ENCODE results near the gene S100A2.
"Not testable (repeated sequence)": the region's sequence is repeated elsewhere in the genome, so short reads cannot be mapped to it uniquely, and the experiment has no call there.

Gene S100A2

DNA sequence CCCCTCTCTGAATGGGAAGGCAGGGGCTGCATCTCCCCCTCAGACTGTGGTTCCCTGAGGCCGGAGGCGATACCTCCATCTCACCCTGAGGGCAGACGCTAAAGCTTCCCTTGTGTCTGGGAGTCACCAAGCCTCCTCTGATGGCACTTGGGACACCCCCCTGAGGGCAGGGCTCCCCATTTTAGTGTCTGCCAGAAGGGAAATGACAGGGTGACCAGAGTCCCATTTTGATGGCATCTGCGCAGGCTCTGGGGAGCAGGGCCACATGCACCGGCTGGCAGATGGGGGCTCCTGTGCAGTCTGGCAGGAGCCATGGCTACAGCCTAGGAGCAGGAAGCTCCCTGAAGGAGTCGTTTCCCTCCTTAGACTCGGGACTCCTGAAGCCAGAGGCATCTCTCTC is 1.7 kb downstream of the S100A2 start:
- DNase-seq (ENCODE audit: low read depth) = no peak

DNA sequence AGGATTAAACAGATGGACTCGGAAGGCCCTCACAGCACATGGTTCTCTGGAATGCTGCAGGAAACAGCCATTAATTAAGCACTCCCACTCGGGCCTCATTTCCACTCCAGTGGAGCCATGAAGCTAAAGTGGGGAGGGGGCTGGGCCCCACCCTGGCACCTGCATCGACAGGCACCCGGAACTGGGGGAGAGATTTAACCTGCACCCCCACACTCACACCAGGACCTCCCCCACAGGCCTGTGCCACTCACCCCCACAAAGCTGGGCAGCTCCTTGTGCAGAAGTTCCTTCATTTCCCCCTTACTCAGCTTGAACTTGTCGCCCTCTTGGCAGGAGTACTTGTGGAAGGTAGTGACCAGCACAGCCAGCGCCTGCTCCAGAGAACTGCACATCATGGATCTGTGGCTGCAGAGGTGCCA is 2.2 kb downstream of the S100A2 start:
- DNase-seq (ENCODE audit: low read depth) = no peak

DNA sequence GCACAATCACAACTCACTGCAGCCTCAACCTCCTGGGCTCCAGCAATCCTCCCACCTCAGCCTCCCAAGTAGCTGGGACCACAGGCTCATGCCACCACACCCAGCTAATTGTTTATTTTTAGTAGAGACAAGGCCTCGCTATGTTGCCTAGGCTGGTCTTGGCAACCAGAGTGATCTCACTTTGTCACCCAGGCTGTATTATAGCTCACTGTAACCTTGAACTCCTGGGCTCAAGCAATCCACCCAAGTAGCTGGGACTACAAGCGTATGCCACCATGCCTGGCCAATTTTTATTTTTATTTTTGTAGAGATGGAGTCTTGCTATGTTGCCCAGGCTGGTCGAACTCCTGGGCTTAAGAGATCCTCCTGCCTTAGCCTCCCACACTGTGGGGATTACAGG is 3.6 kb downstream of the S100A2 start:
- DNase-seq (ENCODE audit: low read depth) = not testable (repeated sequence)

DNA sequence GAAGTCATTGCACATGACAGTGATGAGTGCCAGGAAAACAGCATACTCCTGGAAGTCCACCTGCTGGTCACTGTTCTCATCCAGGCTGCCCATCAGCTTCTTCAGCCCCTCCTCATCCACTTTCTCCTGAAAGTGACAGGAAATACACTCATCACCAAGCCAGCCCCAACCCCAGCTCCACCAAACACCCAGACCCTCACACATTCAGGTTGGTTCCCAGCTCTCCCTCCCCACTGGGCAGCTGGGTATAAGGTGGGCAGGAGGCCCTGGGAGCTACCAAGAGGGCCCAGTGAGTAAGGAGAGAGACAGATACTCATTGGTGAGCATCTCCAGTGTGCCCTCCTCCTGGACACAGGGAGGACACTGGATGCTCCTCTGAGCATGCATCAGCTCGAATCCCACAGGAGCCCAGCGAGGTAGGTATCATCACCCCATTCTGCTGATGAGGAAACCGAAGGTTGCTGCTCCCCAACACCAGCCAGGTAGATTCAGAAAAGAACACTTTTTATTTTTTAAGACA is 4.1 kb downstream of the S100A2 start:
- no peak for DNase-seq (ENCODE audit: low read depth)

DNA sequence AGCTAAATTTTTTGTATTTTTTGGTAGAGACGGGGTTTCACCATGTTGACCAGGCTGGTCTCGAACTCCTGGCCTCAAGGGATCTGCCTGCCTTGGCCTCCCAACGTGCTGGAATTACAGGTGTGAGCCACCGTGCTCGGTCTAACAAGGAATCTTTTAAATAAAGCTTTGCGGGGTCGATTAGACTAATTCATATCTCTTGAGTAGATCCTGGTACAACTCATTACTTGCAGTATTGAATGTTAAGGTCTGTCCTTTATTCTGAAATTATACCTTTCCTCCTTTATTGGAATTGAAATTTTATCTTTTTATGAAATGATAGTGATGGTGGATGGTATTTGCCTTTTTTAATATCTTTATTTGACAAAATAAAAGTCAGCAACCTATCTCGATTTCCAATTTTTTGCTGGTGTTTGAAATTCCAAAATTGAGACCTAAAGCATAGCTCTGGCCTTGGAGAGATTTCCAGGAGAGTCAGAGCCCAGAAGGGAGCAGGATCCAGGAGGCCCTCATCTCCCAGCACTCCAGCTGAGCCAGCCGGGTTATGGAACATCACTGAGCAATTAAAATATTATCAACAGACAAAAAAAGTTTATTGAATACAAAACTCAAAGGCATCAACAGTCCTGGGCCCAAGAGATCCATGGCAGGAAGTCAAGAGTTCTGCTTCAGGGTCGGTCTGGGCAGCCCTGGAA is 4.7 kb downstream of the S100A2 start:
- no peak for DNase-seq (ENCODE audit: low read depth)

DNA sequence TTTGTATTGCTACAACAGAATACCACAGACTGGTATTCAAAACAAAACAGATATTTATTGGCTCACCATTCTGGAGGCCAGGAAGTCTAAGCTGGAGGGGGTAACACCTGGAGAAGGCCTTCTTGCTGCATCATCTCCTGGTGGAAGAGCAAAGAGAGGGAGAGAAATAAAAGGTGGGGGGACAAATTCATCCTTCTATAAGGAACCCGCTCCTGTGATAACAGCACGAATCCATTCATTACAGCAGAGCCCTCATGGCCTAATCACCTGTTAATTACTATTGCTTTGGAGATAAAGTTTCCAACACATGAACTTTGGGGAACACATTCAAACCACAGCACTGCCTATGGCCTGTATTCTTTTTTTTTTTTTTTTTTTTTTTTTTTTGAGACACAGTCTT is 5.4 kb downstream of the S100A2 start:
- DNase-seq (ENCODE audit: low read depth) = no peak

DNA sequence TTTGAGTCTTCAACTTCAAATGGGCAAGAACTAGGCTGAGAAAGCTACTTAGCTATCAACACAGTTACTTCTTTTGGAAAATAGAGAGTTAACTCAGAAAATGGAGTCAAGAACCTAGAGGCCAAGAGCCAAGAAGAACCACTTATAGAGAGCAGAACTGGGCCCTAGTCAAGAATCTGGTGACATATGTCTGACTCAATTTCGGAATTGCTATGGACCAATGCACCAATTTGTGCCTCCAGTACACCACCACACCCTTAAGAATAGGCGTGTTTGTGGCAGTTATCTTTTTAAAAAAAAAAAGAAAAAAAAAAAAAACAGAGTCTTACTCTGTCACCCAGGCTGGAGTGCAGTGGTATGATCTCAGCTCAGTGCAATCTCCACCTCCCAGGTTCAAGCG is 7.8 kb downstream of the S100A2 start:
- DNase-seq (ENCODE audit: low read depth) = no peak

DNA sequence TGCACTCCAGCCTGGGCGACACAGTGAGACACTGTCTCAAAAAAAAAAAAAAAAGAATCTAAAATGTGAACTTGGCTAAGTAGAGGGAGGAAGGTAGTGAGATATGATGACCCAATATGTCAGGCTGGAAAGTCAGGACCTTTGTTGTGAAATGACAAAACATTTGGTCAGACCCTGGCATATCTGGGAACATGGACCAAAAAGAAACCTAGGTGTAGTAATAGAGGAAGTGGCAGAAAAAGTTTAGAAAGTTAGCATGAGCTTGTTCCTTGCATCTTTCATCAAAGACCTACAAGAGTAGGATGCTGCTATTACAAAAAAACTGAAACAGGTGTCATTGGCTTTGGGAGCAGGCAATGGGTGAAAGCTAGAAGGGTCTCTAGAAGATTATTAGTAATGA is 9.3 kb downstream of the S100A2 start:
- no peak for DNase-seq (ENCODE audit: low read depth)

DNA sequence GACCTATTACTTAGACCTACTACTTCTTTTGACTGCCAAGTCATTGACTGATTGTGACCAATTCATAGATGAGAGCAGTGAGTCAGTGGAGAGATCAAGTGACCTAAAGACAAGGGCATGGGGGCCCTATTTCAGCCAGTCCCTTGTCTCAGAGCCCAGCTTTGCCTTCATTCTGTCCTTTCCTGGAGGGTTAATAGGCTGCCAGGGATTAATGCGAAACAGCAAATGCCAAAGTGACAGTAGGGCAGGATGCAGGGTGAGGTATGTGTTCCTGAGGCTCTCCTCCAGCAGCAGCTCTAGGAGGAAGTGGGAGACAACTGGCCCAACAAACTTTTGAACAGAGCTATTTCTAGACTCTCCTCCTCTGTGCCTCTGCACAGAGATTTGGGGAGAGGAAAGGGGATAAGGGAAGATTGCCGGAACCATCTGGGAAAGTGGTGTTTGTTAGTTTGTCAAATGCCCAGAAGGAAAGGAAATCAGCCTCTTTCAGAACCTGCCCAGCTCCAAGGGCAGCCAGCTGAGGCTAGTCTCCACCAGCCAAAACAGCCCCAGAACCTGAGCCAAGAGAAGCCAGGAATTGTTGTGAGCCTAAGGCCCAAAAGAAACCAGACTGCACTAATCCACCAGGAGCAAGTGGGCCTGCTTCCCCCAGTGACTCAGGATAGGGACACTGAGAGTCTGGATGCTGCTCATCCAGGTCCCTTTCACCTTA is 11.7 kb downstream of the S100A2 start:
- DNase-seq (ENCODE audit: low read depth) = no peak

DNA sequence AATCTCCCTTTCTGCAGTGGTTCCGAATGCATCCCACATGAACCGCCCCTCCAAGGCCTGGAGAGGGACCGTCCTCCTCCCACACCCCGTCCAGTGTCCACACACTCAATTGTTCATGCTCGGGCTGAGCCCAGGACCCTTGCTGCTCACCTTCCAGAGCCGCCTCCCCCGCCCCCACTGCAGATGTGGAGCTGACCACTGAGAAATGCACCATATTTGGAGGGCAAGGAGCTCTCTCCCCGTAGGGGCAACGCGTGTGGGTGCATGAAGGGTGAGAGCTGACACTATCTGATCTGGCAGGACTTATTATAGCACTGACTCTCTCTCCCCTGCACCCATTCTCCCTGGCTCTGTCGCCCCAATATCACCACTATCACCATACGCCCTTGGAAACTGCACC is 12.5 kb downstream of the S100A2 start:
- DNase-seq (ENCODE audit: low read depth) = no peak

DNA sequence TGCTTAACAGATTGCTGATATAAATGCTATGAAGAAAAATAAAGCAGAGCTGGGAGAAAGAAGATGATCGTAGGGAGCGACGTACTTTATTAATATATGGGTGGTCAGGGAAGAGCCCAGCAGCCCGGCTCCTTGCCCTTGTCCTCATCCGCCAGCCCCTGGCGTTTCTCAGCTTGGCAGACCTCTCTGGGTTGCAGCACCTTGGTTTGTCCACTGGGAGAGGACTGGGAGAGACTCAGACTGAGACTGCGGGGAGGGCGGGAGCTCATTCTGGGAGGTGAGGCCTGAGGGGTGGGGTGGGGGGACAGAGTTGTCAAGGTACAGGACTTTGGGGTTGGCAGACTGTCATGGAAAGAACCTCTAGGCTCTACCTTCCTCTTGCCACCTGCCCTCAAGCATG is 13.3 kb downstream of the S100A2 start:
- no peak for DNase-seq (ENCODE audit: low read depth)

DNA sequence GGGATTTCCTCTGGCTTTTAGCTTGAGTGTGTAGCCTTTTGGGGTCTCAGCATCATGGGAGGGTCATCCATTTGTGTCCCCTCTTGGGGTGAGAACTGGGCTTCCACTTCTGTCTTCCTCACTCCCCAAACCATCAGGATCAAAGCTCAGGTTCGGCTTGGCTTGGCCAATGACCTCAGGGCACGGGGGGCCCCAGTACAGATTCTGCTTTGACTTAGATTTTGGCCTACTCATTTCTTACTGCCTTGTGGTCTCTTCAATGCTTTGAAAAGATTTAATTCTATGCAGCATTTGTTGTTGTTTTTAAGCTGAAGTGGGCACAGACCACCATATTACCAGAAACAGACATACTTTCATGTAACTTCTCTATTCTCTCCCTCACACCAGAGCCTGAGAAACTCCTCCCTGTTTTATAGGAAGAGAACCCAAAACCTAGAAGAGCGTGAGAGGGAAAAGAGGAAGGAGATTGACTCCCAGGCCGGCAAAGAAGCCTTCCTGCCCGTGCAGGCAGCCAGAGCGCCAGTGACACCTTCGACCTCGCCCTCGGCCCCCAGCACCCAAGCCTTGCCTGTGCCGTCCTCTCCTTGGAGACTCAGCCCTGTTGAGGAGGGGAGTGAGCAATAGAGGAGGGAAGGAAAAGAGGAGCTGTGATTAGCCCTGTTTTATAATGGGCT is 14.7 kb downstream of the S100A2 start:
- no peak for DNase-seq (ENCODE audit: low read depth)

DNA sequence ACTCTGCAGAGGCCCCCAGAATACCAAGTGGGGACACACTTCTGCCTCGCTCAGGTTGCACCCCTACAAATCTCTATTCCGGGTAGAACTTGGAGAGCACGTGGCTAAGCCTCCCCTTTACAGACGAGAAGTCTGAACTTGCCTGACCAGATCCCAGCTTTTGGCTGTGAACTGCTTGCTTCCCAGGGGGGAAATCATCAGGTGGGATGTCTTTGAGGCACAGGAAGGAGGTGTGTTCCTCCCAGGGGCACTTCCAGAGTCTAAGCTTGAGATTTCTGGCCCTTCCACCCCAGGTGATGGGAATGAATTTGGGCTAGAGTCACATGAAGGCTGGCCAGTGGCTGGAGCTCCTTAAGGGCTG is 15.3 kb downstream of the S100A2 start:
- no peak for DNase-seq (ENCODE audit: low read depth)

DNA sequence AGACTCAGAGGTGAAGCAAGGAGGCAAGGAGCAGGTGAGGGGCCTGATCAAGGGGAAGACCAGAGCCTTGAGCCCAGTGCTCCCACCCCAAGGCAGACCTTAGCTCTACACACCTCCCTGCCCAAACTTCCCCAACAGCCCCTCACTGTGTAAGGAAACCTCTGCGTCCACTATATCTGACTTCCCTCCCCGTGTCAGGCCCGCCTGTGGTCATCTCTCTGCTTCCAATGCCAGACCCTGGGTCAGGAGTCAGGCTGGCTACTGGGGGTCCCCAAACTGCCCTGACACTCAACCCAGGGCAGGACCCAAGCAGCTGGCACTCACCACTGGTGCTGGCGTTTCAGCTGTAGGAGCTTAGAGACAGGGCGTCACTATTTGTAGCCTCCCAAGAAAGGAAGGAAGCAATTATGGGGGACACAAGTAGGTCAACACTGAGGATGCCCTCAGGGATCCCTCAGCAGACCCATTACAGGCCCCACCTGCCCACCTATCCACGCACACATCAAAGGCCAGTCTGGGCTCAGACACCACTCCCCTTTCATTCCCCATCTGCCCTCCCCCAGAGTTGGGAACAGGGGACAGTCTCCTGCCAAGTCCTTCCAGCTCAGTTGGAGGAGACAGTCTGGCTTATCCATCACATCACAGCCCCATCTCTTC is 15.8 kb downstream of the S100A2 start:
- DNase-seq (ENCODE audit: low read depth) = no peak

DNA sequence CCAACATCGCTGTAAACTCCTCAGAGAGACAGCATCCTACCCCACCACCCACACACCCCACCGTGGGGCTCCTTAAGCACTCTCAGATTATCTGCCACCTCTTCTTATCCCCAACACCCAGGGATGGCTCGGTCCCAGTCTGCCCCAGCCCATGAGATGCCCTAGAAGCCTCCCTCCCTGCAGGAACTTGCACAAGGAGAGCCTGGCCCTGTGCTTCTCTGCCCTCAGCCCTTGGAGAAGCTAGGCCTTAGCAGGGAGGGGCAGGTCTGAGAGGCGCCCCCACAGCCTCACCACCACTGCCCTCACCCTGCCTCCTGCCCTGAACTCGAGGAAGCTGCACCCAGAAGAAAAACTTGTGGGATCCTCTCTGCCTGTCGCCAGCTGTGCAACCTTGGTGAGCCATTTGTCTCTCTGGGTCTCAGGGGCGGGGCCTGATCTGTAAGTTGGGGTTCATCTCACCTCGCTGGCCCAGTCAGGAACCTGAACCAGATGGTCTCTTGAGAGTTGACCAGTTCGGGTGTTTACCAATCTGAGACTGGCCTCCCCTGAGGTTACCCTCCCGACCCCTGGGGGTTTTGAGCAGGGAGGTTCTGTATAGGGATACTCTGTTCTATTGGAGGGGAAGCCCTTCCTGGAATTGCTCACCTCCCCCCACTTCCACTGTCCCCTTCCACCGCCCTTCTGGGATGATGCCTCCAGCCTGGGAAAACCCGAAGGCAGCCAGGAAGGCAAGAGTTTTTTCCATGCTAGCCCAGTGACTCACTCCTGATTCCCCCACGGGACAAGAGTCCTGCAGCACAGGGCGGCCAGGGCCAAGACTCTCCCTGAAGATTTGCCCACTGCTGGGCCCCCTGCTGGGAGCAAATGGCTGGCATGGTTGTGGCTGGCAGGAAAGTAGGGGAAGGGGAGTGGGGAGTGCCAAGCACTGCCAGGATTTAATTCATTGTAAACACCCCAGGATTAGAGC is 16.6 kb downstream of the S100A2 start, which contains the start of gene S100A3:
Gene S100A3 (minus strand): TSS at position 537 of the 967 bp plus-strand sequence. CDS start 773 bp downstream, outside the sequence.
- DNase-seq (ENCODE audit: low read depth) = no peak

DNA sequence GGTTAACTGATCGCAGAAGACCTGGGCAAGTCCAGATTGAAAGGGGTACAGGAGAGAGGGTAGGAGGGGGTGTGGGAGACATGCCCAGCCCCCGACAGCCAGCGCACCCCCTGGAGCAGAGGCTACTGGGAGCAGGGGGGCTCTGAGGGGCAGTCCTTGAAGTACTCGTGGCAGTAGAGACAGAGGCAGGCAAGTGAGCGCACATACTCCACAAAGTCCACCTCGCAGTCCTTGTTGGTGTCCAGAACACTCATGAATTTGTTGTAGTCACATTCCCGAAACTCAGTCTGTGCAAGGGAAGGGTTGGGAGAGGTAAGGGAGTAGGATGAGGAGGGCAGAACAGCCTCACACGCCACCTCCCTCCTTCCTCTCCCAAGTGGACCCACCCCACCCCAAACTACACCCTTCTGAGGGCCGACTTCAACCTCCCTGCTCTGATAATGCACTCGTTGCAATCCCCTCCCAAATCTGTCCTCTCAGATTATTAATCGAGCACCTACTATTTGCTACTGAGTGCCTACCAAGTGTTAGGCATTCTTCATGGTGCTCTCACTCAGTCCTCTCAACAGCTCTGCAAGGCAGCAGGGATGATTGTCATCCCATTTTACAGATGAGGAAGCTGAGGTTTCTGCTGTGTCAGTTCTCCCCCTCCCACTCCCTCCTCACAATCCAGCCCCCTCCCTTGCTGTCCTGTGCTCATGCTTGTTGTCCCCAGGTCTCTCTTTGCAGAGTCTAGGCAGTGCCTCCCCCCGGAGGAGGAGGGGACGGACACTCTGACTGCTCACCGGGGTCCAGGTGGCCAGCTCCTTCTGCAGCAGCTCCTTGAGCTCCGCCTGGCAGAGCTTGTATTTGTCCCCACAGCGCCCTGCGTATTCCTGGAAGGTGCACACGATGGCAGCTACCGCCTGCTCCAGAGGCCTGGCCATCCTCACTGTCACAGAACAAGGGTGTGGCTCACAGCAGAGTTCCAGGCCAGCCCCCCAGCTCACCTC is 17.8 kb downstream of the S100A2 start:
- no peak for DNase-seq (ENCODE audit: low read depth)

DNA sequence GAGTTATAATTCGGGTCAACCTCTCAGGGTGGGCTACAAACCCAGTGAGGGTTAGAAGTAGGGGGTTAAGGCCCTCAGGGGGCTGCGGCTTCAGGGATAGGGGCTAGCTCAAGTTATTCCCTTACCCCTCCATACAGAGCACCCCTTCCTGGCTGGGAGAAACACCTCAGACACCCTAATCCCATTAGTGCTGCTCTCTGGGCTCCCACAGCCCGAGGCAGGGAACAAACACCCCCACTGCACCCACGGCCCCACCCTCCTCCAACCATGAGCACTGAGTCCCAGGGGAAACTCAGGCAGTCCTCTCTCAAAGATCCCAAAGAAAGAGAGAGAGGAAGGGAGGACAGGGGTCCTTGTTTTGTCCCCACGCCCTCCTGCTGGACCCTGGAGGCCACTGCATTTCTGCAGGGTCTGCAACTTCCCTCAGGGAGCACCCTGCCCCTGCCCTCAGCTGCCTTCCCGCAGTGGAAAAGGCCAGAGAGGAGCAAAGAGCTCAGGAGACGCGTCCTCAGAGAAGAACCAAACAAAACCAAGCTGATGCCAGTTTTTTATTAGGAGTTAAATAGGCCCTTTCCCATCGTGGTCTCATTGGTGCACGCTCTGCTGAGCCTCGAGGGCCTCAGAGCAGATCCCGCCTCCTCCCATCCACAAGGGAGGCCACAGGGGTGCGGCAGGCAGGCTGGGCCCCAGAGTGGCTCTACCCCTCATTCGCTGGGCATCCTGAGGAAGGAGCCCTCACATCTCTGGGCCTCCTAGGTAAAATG is 18.7 kb downstream of the S100A2 start:
- no peak for DNase-seq (ENCODE audit: low read depth)

DNA sequence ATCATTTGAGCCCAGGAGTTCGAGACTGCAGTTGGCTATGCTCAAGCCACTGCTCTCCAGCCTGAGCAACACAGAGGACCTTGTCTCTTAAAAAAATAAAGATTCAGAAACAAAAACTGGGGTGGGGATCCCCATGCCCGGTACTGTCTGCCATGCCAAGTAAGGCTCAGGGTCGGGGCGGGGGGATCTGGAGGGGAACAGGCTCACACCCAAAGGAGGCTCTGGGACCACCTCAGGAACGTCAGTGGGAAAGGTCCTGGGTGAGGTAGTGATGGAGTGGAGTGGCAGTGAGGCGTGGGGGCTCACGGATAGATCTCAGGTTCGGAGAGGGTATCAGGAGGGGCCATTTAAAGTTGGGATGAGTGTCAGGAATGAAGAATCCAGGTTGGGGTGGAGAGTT is 19.3 kb downstream of the S100A2 start:
- no peak for DNase-seq (ENCODE audit: low read depth)

Measured in activated gamma-delta T cell treated with anti-CD3 and anti-CD28 coated beads, Interleukin-2, amount 50 U/mL, for 16 hours (primary cell).